Measurements from ENCODE around the gene LRRC56.
A peak's percentile ranks its signal among the peaks of the same experiment; 100 is the strongest.

Gene LRRC56

GRCh38 chr11:518463-519202 lies 18.7 kb upstream of the LRRC56 start:
- TF ChIP-seq TAF1 (IDR thresholded peaks at IDR 0.05; ENCODE audit: borderline replicate concordance, insufficient read depth, low read length) (no peak), POLR2AphosphoS5 (IDR thresholded peaks at IDR 0.05; ENCODE audit: low read depth, low read length) (no peak), SIN3A (IDR thresholded peaks at IDR 0.05; ENCODE audit: borderline replicate concordance, insufficient read depth, low read length) (peak; percentile 18; the same call in 1 of the 2 replicates), REST (IDR thresholded peaks at IDR 0.05; ENCODE audit: insufficient read depth in 1 of 2, low read depth in 2 of 2, low read length in 2 of 2) (no peak), FOXP2 (optimal IDR thresholded peaks at IDR 0.05; ENCODE audit: borderline replicate concordance, extremely low read depth, extremely low read length, insufficient read depth) (peak; percentile 89)

- TF ChIP-seq TAF1 (IDR thresholded peaks at IDR 0.05; ENCODE audit: borderline replicate concordance, insufficient read depth, low read length) (no peak), POLR2AphosphoS5 (IDR thresholded peaks at IDR 0.05; ENCODE audit: low read depth, low read length) (no peak), REST (IDR thresholded peaks at IDR 0.05; ENCODE audit: insufficient read depth in 1 of 2, low read depth in 2 of 2, low read length in 2 of 2) (no peak), FOXP2 (optimal IDR thresholded peaks at IDR 0.05; ENCODE audit: borderline replicate concordance, extremely low read depth, extremely low read length, insufficient read depth) (no peak), SIN3A (IDR thresholded peaks at IDR 0.05; ENCODE audit: borderline replicate concordance, insufficient read depth, low read length) (no peak)
Observed at GRCh38 chr11:520428-521176, 16.7 kb upstream of the LRRC56 start.

GRCh38 chr11:521177-521688 lies 16.1 kb upstream of the LRRC56 start:
- TF ChIP-seq SIN3A (IDR thresholded peaks at IDR 0.05; ENCODE audit: borderline replicate concordance, insufficient read depth, low read length) (no peak), FOXP2 (optimal IDR thresholded peaks at IDR 0.05; ENCODE audit: borderline replicate concordance, extremely low read depth, extremely low read length, insufficient read depth) (no peak), REST (IDR thresholded peaks at IDR 0.05; ENCODE audit: insufficient read depth in 1 of 2, low read depth in 2 of 2, low read length in 2 of 2) (no peak), POLR2AphosphoS5 (IDR thresholded peaks at IDR 0.05; ENCODE audit: low read depth, low read length) (no peak), TAF1 (IDR thresholded peaks at IDR 0.05; ENCODE audit: borderline replicate concordance, insufficient read depth, low read length) (no peak)

- TF ChIP-seq REST (IDR thresholded peaks at IDR 0.05; ENCODE audit: insufficient read depth in 1 of 2, low read depth in 2 of 2, low read length in 2 of 2) (no peak), POLR2AphosphoS5 (IDR thresholded peaks at IDR 0.05; ENCODE audit: low read depth, low read length) (no peak), FOXP2 (optimal IDR thresholded peaks at IDR 0.05; ENCODE audit: borderline replicate concordance, extremely low read depth, extremely low read length, insufficient read depth) (no peak), SIN3A (IDR thresholded peaks at IDR 0.05; ENCODE audit: borderline replicate concordance, insufficient read depth, low read length) (no peak), TAF1 (IDR thresholded peaks at IDR 0.05; ENCODE audit: borderline replicate concordance, insufficient read depth, low read length) (no peak)
Observed at GRCh38 chr11:526192-526591, 11.1 kb upstream of the LRRC56 start.
